ENCODE measurements around the gene KLHL17.
"Not testable (repeated sequence)": the region's sequence is repeated elsewhere in the genome, so short reads cannot be mapped to it uniquely, and the experiment has no call there.

Gene KLHL17

GRCh38 chr1:944341-945325, 15.8 kb upstream of the KLHL17 start:
- H3K4me2 ChIP-seq (ENCODE audit: low read length): no peak overlapping the region

GRCh38 chr1:945688-946556, 14.5 kb upstream of the KLHL17 start:
- H3K4me3 ChIP-seq (ENCODE audit: low read length): no peak overlapping the region
- H3K36me3 ChIP-seq (replicated peaks; ENCODE audit: low read depth, low read length): peaks cover 17% of the 10 kb centered on the region
- H3K79me2 ChIP-seq (ENCODE audit: low read length): no peaks in the 10 kb centered on the region
- no peak for TF ChIP-seq CTCF (IDR thresholded peaks at IDR 0.05; ENCODE audit: low read depth, low read length)
- TF ChIP-seq EZH2phosphoT487 (IDR thresholded peaks at IDR 0.05; ENCODE audit: low read depth): no peak
- H3K27ac ChIP-seq (ENCODE audit: low read length): no peak overlapping the region
- H3K9me3 ChIP-seq (ENCODE audit: insufficient read depth, low read length): no peaks in the 10 kb centered on the region
- no peak overlapping the region for H3K9ac ChIP-seq (ENCODE audit: low read length)
- peaks cover 29% of the 10 kb centered on the region for H4K20me1 ChIP-seq (ENCODE audit: insufficient read depth, low read length)
- H3K27me3 ChIP-seq (ENCODE audit: low read depth, low read length): peaks cover 20% of the 10 kb centered on the region
- peaks cover 25% of the 10 kb centered on the region for H3K4me1 ChIP-seq (ENCODE audit: low read length)
- no peak overlapping the region for H3K4me2 ChIP-seq (ENCODE audit: low read length)
- no peak overlapping the region for H2AFZ ChIP-seq (ENCODE audit: low read depth, low read length)

More at GRCh38 chr1:944341-945325, 15.8 kb upstream of the KLHL17 start:
- Histone ChIP-seq H3K27ac (ENCODE audit: low read length) (no peak overlapping the region), H3K36me3 (replicated peaks; ENCODE audit: low read depth, low read length) (peaks cover 8% of the 10 kb centered on the region), H3K9me3 (ENCODE audit: insufficient read depth, low read length) (no peaks in the 10 kb centered on the region), H3K4me3 (ENCODE audit: low read length) (no peak overlapping the region), H2AFZ (ENCODE audit: low read depth, low read length) (no peak overlapping the region), H3K27me3 (ENCODE audit: low read depth, low read length) (peaks cover 31% of the 10 kb centered on the region), H3K4me1 (ENCODE audit: low read length) (peaks cover 31% of the 10 kb centered on the region), H3K79me2 (ENCODE audit: low read length) (no peaks in the 10 kb centered on the region), H3K9ac (ENCODE audit: low read length) (no peak overlapping the region), H4K20me1 (ENCODE audit: insufficient read depth, low read length) (peaks cover 17% of the 10 kb centered on the region)
- no peak for TF ChIP-seq EZH2phosphoT487 (IDR thresholded peaks at IDR 0.05; ENCODE audit: low read depth)
- TF ChIP-seq CTCF (IDR thresholded peaks at IDR 0.05; ENCODE audit: low read depth, low read length): no peak

DNA sequence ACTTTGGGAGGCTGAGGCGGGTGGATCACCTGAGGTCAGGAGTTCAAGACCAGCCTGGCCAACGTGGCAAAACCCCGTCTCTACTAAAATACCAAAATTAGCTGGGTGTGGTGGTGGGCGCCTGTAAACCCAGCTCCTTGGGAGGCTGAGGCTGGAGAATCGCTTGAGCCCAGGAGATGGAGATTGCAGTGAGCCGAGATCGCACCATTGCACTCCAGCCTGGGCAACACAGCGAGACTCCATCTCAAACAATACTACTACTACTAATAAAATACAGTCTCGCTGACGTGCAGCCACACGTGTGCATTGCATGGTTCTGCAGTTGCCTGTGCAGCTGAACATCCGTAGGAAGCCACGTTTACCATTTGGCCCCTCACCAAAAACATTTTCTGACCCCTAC, 13.6 kb upstream of the KLHL17 start:
- peaks cover 19% of the 10 kb centered on the region for H3K4me1 ChIP-seq (ENCODE audit: low read length)
- H3K4me3 ChIP-seq (ENCODE audit: low read length); H3K9me3 ChIP-seq (ENCODE audit: insufficient read depth, low read length); H3K79me2 ChIP-seq (ENCODE audit: low read length); H3K4me2 ChIP-seq (ENCODE audit: low read length); H2AFZ ChIP-seq (ENCODE audit: low read depth, low read length); H3K27ac ChIP-seq (ENCODE audit: low read length); H3K9ac ChIP-seq (ENCODE audit: low read length): not testable (repeated sequence)
- H3K27me3 ChIP-seq (ENCODE audit: low read depth, low read length): peaks cover 11% of the 10 kb centered on the region
- peaks cover 22% of the 10 kb centered on the region for H3K36me3 ChIP-seq (replicated peaks; ENCODE audit: low read depth, low read length)
- peaks cover 30% of the 10 kb centered on the region for H4K20me1 ChIP-seq (ENCODE audit: insufficient read depth, low read length)

DNA sequence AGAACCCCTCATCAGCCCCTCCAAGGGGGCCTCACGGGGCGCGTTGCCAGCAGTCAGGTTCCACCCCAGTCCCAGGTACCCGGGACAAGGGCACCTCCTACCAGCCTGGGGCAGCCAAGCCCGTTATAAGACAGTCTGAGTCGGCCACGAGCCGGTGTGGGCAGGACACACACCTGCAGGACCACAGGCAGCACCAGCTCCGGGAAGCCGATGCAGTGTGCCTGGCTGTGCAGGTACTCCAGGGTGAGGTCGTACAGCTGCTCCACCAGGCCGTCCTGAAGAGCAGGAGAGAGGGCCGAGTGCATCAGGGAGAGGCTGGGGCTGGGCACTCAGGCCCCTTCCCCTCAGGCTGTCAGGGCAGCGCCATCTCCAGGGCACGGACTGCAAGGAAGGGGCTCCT, 12.4 kb upstream of the KLHL17 start:
- H3K4me2 ChIP-seq (ENCODE audit: low read length): no peak overlapping the region
- H2AFZ ChIP-seq (ENCODE audit: low read depth, low read length): no peak overlapping the region
- TF ChIP-seq CTCF (IDR thresholded peaks at IDR 0.05; ENCODE audit: low read depth, low read length): no peak
- TF ChIP-seq EZH2phosphoT487 (IDR thresholded peaks at IDR 0.05; ENCODE audit: low read depth): no peak
- H3K9me3 ChIP-seq (ENCODE audit: insufficient read depth, low read length): no peaks in the 10 kb centered on the region
- H3K36me3 ChIP-seq (replicated peaks; ENCODE audit: low read depth, low read length): peaks cover 22% of the 10 kb centered on the region
- H4K20me1 ChIP-seq (ENCODE audit: insufficient read depth, low read length): peaks cover 27% of the 10 kb centered on the region
- H3K4me1 ChIP-seq (ENCODE audit: low read length): peaks cover 10% of the 10 kb centered on the region
- no peak overlapping the region for H3K4me3 ChIP-seq (ENCODE audit: low read length)
- H3K79me2 ChIP-seq (ENCODE audit: low read length): no peaks in the 10 kb centered on the region
- no peak overlapping the region for H3K9ac ChIP-seq (ENCODE audit: low read length)
- H3K27me3 ChIP-seq (ENCODE audit: low read depth, low read length): peaks cover under 1% of the 10 kb centered on the region
- no peak overlapping the region for H3K27ac ChIP-seq (ENCODE audit: low read length)

Data from OCI-LY3 (cell line).